ENCODE data around the gene LRFN3. TPM values are rescaled to one million over a fixed set of nuclear protein-coding genes. Genes with fewer than 3 reads are reported as not detected.

The LRFN3 gene
- 1.2 and 1.7 TPM in 2 replicates for total RNA-seq

GRCh38 chr19:35935911-35936737 lies at the start of gene LRFN3:
Gene LRFN3 (plus strand): TSS chr19:35936374. CDS start chr19:35939426, 3,052 bp downstream.

GRCh38 chr19:35901854-35902661 lies 34.1 kb upstream of the LRFN3 start, which contains the start of gene HCST:
Gene HCST (plus strand): TSS chr19:35902529. CDS start chr19:35902594, 65 bp downstream.

DNA sequence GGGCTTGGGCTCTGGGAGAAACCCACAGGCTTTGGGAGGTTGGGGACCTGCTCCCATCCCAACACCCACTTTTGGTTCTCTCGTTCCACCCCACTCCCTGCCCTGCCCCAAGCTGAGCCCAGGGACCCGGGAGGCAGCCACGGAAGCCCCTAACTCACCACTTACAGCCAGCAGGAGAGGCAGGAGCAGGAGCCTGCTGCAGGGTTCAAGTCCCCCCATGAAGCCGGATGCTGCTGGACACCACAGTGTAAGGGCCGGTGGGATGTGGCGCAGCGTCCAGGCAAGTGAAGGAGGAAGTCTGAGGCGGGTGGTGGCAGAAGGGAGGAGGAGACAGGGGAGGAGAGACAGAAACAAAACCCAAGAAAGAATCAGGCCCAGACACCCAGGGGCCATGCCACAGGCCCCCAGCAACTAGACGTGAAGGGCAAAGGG lies 28.1 kb upstream of the LRFN3 start, which contains the start of gene TYROBP:
TYROBP (minus strand) TSS at position 286 of the 432 bp plus-strand sequence; CDS start at position 219, 67 bp downstream.

Other genes with a start within 250 kb of the LRFN3 start
- gene ZBTB32, start 231.8 kb upstream of the LRFN3 start, total RNA-seq: not detected in 2 replicates
- 4.2 and 4.3 TPM in 2 replicates for gene KMT2B, start 218.4 kb upstream of the LRFN3 start, total RNA-seq
- 0.34 and 0.65 TPM in 2 replicates for gene IGFLR1, start 193.9 kb upstream of the LRFN3 start, total RNA-seq
- 2.8 and 3.8 TPM in 2 replicates for gene U2AF1L4, start 191.0 kb upstream of the LRFN3 start, total RNA-seq
- gene PSENEN, start 190.7 kb upstream of the LRFN3 start, total RNA-seq: 17.0 and 19.9 TPM in 2 replicates
- gene LIN37, start 187.8 kb upstream of the LRFN3 start, total RNA-seq: 4.0 and 4.3 TPM in 2 replicates
- gene HSPB6, start 179.3 kb upstream of the LRFN3 start, total RNA-seq: 0.09 and 0.11 TPM in 2 replicates
- 0.95 and 1.1 TPM in 2 replicates for gene PROSER3, start 178.2 kb upstream of the LRFN3 start, total RNA-seq
- gene ARHGAP33, start 160.8 kb upstream of the LRFN3 start, total RNA-seq: 0.95 and 1.4 TPM in 2 replicates
- gene PRODH2, start 123.5 kb upstream of the LRFN3 start, total RNA-seq: not detected in 2 replicates
- not detected in 2 replicates for gene NPHS1, start 83.9 kb upstream of the LRFN3 start, total RNA-seq
- not detected in 2 replicates for gene KIRREL2, start 79.5 kb upstream of the LRFN3 start, total RNA-seq
- gene APLP1, start 67.8 kb upstream of the LRFN3 start, total RNA-seq: 0.98 and 1.8 TPM in 2 replicates
- 2.9 and 3.1 TPM in 2 replicates for gene NFKBID, start 35.8 kb upstream of the LRFN3 start, total RNA-seq
- gene HCST, start 33.8 kb upstream of the LRFN3 start, total RNA-seq: 0.17 and 0.54 TPM in 2 replicates
- not detected in 2 replicates for gene TYROBP, start 28.1 kb upstream of the LRFN3 start, total RNA-seq
- gene SDHAF1, start 58.8 kb downstream of the LRFN3 start, total RNA-seq: 10.6 and 11.6 TPM in 2 replicates
- gene SYNE4, start 72.4 kb downstream of the LRFN3 start, total RNA-seq: under 0.01 TPM in 1 of 2 replicates, not detected in the other
- gene ALKBH6, start 77.8 kb downstream of the LRFN3 start, total RNA-seq: 5.0 and 8.3 TPM in 2 replicates
- 2.3 and 2.8 TPM in 2 replicates for gene CLIP3, start 96.5 kb downstream of the LRFN3 start, total RNA-seq
- gene THAP8, start 117.9 kb downstream of the LRFN3 start, total RNA-seq: 0.60 and 1.7 TPM in 2 replicates
- 0.60 and 0.98 TPM in 2 replicates for gene WDR62, start 118.5 kb downstream of the LRFN3 start, total RNA-seq
- gene OVOL3, start 174.8 kb downstream of the LRFN3 start, total RNA-seq: not detected in 2 replicates
- 93.6 and 102 TPM in 2 replicates for gene POLR2I, start 178.5 kb downstream of the LRFN3 start, total RNA-seq
- gene TBCB, start 179.1 kb downstream of the LRFN3 start, total RNA-seq: 135 and 144 TPM in 2 replicates
- gene CAPNS1, start 203.7 kb downstream of the LRFN3 start, total RNA-seq: 419 and 451 TPM in 2 replicates
- gene COX7A1, start 216.1 kb downstream of the LRFN3 start, total RNA-seq: 39.0 and 65.5 TPM in 2 replicates